KOPT-K1 (cell line): ENCODE data around the gene PGS1.
A peak's percentile ranks its signal among the peaks of the same experiment; 100 is the strongest.

Experiments used
- H3K27ac ChIP-seq: fragments of 200-600 bp; sonication (generic); 2 replicates; pipeline ENCODE4 v1.5.1; 2016; ENCODE audit warnings: antibody characterized with exemption, mild to moderate bottlenecking, low read depth, low read length; ENCODE audit not compliant: poor library complexity, severe bottlenecking
- H3K36me3 ChIP-seq: fragments of 200-600 bp; sonication (generic); 2 replicates; pipeline ENCODE4 v1.5.1; 2017; ENCODE audit warnings: antibody characterized with exemption, mild to moderate bottlenecking, low read length, moderate library complexity; ENCODE audit not compliant: insufficient read depth
- H3K9me3 ChIP-seq: fragments of 200-600 bp; sonication (generic); 2 replicates; pipeline ENCODE4 v1.5.1; 2017; ENCODE audit warnings: antibody characterized with exemption, low read length, mild to moderate bottlenecking; ENCODE audit not compliant: insufficient read depth, poor library complexity, severe bottlenecking

Gene PGS1

GRCh38 chr17:78343543-78344201 is 34.8 kb upstream of the PGS1 start:
- H3K9me3 ChIP-seq, result no peaks in the 10 kb centered on the region
- H3K27ac ChIP-seq, result peak overlapping the region; percentile 63
- no peaks in the 10 kb centered on the region for H3K36me3 ChIP-seq

DNA sequence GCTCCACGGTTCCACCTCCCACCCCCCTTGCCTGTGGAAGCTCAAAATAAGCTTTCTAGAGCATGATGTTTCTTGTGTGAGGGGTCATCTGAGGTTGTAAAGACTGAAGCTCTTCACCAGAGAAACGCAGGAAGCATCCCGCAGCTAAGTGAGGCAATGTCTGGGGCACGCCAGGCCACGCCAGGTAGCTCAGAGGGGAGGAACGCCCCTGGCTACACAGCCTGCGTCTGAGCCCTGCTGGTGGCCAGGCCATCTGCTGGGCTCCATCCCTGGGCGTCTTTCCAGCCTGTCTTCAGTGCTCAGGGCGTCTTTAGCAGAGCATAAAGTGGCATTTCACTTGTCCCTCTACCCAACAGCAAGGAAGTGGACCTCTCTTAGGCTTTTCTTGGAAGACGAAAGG is 33.8 kb upstream of the PGS1 start:
- Histone ChIP-seq H3K36me3 (no peaks in the 10 kb centered on the region), H3K9me3 (no peaks in the 10 kb centered on the region), H3K27ac (no peak overlapping the region)

DNA sequence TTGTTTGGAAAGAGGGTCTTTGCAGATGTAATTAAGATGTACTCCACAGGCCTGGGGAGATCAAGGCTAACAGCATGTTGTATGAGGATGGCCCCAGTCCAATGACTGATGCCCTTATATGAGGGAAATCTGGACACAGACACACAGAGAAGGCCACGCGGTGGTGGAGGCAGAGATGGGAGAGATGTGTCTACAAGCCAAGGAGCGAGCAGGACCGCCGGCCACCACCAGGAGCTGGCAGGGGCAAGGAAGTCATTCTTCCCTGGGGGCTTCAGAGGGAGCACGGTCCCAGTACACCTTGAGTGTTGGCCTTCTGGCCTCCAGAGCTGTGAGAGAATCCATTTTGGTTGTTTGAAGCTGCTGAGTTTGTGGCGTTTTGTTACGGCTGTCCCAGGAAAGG is 33.3 kb upstream of the PGS1 start:
- H3K36me3 ChIP-seq, result no peaks in the 10 kb centered on the region
- H3K27ac ChIP-seq, result no peak overlapping the region
- no peaks in the 10 kb centered on the region for H3K9me3 ChIP-seq

DNA sequence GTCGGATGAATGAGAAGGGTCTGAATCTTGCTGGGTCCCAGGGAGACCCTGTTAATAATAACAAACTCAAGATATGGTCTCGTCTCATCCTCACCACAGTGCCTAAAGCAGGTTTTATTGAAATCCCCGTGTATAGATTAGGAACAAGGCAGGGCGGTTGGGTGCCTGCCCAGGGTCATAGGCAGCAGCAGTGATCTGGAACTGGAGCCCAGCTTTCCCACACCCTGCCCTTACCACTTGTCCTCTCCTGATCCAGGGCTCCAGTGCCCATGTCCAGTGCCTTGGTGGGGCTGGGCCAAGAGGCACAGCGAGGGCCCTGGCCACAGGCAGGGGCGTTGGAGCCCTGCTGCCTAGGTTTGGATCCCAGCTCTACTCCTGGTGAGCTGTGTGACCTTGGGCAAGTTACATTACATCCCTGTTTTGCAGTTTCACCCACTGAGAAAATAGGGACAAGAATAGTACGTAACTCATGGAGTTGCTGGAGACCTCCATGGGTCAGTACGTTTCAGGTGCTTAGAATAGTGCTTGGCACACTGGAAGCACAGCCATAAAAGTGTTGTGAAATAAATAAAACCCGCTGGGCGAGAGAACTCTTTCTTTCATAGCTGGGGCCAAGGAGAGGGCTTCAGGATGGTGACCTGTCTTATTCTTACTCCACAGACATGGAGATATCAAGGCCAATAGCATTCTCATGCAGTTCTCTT is 32.5 kb upstream of the PGS1 start:
- Histone ChIP-seq H3K27ac (no peak overlapping the region), H3K9me3 (no peaks in the 10 kb centered on the region)

GRCh38 chr17:78346605-78347250 is 31.7 kb upstream of the PGS1 start:
- H3K36me3 ChIP-seq, result no peaks in the 10 kb centered on the region
- H3K9me3 ChIP-seq, result no peaks in the 10 kb centered on the region
- no peak overlapping the region for H3K27ac ChIP-seq

More for the DNA sequence above, 32.5 kb upstream of the PGS1 start:
- H3K36me3 ChIP-seq, result no peaks in the 10 kb centered on the region

- H3K36me3 ChIP-seq, result no peaks in the 10 kb centered on the region
- no peak overlapping the region for H3K27ac ChIP-seq
- H3K9me3 ChIP-seq, result no peaks in the 10 kb centered on the region
Observed at GRCh38 chr17:78347453-78347852, 31.0 kb upstream of the PGS1 start.

DNA sequence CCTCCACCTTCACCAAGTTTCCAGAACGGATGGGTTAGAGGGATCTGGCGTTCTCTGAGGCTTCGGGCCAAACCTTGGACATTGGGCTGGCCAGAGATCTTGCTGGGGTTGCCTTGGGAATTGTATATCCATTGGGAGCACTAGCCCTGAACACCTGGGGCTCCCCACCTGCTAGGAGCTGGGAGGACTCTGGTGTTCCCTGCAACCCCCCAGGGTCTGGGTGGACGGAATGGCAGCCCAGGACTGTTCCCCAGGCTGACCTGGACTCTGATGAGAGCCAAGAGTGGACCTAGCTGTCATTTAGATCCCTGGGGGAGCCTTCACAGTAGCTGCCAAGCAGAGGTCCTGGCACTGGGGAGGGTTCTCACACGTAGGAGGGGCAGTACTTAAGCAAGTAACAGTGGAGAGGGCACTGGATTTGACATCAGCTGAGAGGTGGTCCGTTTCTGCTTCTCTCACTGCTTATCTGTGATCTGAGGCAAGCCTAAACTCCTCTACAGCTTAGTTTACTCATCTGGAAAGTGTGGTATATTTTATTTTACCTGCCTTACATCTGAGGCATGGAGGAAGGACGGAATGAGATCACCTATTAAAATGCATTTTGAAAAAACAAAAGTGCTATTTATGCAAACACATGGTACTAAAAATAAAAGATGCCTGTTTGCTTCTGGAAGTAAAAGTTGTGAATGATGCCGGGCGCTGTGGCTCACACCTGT is 30.2 kb upstream of the PGS1 start:
- H3K9me3 ChIP-seq, result no peaks in the 10 kb centered on the region
- no peaks in the 10 kb centered on the region for H3K36me3 ChIP-seq
- no peak overlapping the region for H3K27ac ChIP-seq

DNA sequence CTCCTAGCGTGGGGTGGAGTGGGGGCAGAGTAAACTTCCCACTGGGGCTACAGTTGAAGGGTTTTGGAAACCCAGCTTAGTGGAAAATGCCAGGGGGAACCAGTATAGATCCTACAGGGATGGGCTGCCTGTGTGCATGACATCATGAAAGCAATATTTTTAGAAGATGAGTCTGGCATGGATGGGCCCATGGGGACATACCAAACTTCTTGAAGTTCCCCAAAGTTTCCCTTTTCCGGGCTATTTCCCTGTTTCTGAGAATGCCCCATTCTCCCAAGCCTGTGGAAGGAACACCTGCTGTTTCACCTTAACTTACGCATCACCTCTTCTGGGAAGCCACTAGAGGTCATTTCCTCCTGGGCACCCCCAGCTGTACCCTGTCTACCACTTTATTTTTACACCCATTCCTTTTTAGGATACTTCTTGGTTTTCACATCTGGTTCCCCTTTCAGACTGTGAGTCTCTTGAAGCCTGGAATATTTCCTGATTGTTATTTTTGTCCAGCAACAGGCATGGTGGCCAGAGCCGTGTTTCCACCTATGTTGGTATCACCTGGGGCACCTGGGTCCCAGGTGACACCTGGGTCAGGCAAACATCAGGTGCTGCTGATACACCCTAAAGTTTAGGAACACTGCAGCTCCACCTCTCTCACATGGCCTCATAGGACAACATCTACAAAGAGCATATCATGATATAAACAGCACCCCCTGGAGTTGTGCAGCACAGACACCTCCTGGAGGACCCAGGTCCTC is 28.4 kb upstream of the PGS1 start:
- no peaks in the 10 kb centered on the region for H3K36me3 ChIP-seq
- H3K27ac ChIP-seq, result no peak overlapping the region
- no peaks in the 10 kb centered on the region for H3K9me3 ChIP-seq

DNA sequence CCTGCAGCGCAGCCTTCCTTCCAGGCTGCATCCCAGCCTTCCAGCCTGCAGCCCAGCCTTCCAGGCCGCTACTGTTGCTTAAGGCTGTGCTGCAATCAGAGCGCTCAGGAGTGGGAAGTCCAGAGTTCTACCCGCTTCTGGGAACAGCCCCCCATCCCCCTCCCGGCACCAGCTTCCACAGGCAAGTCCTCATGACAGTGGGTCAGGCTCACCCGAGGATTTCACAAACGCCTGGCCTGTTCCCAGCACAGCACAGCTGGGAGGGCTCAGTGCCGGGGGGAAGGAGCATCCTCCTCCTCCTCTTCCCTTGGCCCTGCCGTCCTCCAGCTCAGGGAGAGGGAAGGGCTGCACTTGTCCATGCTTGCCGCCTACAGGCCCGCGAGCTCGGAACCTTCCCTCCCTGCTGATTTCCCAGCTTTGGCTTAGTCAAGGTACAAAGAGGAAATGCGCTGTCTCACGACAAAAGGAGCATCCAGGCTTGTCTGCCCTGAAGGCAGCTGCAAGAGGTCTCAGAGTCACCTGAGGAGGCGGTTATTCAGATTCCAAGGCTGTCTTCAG is 26.9 kb upstream of the PGS1 start:
- H3K9me3 ChIP-seq, result no peaks in the 10 kb centered on the region
- no peak overlapping the region for H3K27ac ChIP-seq
- H3K36me3 ChIP-seq, result no peaks in the 10 kb centered on the region

DNA sequence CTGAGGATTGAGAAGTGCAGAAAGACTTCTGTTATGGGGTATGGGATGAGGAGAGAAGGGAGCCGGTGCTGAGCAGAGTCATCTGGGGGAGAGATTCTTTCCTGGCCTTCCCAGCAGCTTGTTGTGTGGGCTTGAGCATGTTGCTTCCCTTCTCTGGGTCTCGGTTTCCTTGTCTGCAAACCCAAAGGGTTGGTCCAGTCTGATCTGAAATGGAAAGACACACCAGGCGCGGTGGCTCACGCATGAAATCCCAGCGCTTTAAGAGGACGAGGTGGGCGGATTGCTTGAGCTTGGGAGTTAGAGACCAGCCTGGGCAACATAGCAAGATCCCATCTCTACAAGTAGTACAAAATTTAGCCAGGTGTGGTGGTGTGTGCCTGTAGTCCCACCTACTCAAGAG is 24.6 kb upstream of the PGS1 start:
- no peaks in the 10 kb centered on the region for H3K36me3 ChIP-seq
- H3K9me3 ChIP-seq, result no peaks in the 10 kb centered on the region
- no peak overlapping the region for H3K27ac ChIP-seq

DNA sequence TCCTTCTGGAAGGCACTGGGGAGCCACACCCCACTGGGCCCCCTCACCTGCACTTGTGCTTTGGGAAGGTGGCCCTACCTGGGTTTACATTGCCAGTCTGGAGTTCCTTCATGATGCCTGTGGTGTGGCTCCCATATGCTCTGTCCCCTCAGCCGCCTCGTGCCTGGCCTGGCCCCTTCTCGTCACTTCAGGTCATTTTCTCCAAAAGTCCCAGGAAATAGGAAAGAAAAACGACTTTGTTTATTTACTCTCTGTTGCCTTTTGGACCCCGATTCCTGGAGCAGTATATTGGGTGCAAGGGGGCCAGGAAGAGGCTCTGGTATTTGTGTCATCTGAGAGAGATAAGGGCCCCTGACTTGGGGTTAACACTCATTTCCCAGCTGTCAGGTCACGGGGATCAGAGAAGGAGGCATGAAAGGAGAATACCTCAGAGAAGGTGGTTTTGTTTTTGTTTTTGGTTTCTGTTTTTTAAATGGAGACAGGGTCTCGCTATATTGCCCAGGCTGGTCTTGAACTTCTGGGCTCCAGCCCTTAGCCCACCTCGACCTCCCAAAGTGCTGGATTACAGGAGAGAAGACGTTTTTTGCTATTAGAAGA is 23.3 kb upstream of the PGS1 start:
- Histone ChIP-seq H3K9me3 (no peaks in the 10 kb centered on the region), H3K27ac (no peak overlapping the region), H3K36me3 (no peaks in the 10 kb centered on the region)

GRCh38 chr17:78355701-78356100 is 22.7 kb upstream of the PGS1 start:
- no peak overlapping the region for H3K27ac ChIP-seq
- no peaks in the 10 kb centered on the region for H3K9me3 ChIP-seq
- H3K36me3 ChIP-seq, result no peaks in the 10 kb centered on the region

DNA sequence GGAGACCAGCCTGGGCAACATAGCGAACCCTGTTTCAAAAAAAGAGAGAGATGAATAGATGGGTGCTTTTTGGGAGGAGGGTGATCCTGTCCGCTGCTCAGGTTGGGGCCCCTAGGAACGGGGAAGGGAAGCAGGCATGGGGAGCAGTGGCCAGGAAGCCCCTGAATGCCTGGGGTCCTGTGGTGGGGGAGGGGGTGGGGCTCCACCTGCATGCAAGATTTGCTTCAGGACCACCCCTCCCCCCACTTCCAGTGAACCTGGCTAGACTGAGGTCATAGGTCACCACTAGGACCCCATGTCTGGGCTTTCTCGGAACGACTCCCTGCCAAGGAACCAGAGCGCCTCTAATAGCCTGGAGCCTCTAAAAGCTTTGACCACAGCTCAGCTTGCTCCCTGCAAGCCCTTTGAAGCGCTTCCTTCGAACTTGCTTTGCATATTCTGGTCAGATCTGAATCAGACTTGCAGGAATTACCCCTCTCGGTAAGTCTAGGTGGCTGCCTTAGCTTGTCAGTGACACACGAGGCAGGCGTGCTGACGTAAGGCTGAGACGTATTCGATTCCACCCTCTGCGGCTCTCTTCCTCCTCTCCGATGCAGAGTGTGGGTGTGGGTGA is 22.2 kb upstream of the PGS1 start:
- no peaks in the 10 kb centered on the region for H3K9me3 ChIP-seq
- H3K36me3 ChIP-seq, result no peaks in the 10 kb centered on the region
- H3K27ac ChIP-seq, result no peak overlapping the region

DNA sequence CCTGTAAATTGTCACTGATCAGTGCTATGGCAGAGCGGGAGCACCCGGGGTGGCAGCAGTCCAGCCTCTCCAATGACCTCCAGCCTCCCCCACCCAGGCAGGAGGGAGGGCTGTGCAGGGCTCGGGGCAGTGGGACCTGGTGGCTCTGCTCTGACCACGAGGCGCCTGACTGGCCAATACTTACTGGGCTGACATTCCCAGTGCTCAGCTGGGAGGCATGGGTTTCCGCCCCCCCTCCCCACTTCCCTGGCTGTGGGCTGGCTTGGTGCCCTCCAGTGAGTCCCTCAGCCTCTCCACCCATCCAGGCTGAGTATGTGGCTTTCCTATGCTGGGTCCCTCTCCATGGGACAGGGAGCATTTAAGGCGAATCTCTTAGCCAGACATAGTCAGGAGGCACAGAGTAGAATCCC is 21.3 kb upstream of the PGS1 start:
- Histone ChIP-seq H3K27ac (no peak overlapping the region), H3K36me3 (no peaks in the 10 kb centered on the region), H3K9me3 (no peaks in the 10 kb centered on the region)
